HCT116 (cell line): ENCODE measurements around the gene MRAS. TPM values are rescaled to one million over a fixed set of nuclear protein-coding genes. Genes with fewer than 3 reads are reported as not detected.

Source experiments
- ATAC-seq: fragments of 200-7000 bp; cut with Tn5 transposase; 2 replicates; pipeline ENCODE4 v1.9.1; 2020; ENCODE audit warnings: mild to moderate bottlenecking, moderate library complexity
- BruUV-seq: library from RNA; stranded (reverse); fragments of 400-500 nt; replicated peaks from 2 replicates; lab custom pipeline; 2021; lab: Mats Ljungman, UMichigan
- CTCF ChIA-PET: fragments of 300-600 bp; sonication (Branson Sonifier 250); formaldehyde crosslinking; loops from one replicate; lab custom pipeline; 2021; ENCODE audit warnings: antibody characterized with exemption; lab: Charles Lee
- POLR2A ChIA-PET: fragments of 300-600, 350-600 bp; sonication (Branson Sonifier 250); formaldehyde crosslinking; loops from one replicate; lab custom pipeline; 2021; ENCODE audit warnings: antibody characterized with exemption; lab: Charles Lee
- RAD21 ChIA-PET, 2 experiments: fragments of 300-600 bp; sonication (Branson Sonifier 250); formaldehyde crosslinking; loops; one replicate each; lab custom pipeline; 2023; ENCODE audit warnings: low total read pairs in 2 of 2; ENCODE audit not compliant: uncharacterized antibody in 2 of 2, unreplicated experiment in 2 of 2, low non-redundant PET in 1 of 2; lab: Charles Lee
- DNase-seq: peaks from one replicate; pipeline ENCODE4 v3.0.0-alpha.2; 2010; ENCODE audit warnings: low read depth, low spot score
- H2AFZ ChIP-seq: fragments of 200-600 bp; shearing (Covaris generic), sonication (generic); 2 replicates; pipeline ENCODE4 v1.6.1; 2017; ENCODE audit warnings: low read depth, mixed run types, mixed read lengths, antibody characterized with exemption, low read length; ENCODE audit not compliant: poor library complexity, severe bottlenecking
- H3K27ac ChIP-seq: 2 replicates; pipeline ENCODE4 v1.5.1; 2012; ENCODE audit warnings: low read depth, low read length
- H3K27me3 ChIP-seq: fragments of 200-600 bp; sonication (generic); 2 replicates; pipeline ENCODE4 v1.6.1; 2016; ENCODE audit warnings: mixed run types, low read length, mixed read lengths; ENCODE audit not compliant: insufficient read depth
- H3K36me3 ChIP-seq, 2 experiments: fragments of 200-500 bp in 1 of 2; fragments of 200-600 bp in 1 of 2; sonication (Bioruptor generic) in 1 of 2; sonication (generic) in 1 of 2; 2 replicates each; pipeline versions ENCODE4 v1.5.1 to v1.6.1; 2014 to 2016; ENCODE audit warnings: low read length in 2 of 2, inconsistent platforms in 1 of 2, mixed read lengths in 1 of 2, mixed run types in 1 of 2; ENCODE audit not compliant: insufficient read depth in 2 of 2, control insufficient read depth in 1 of 2
- H3K4me1 ChIP-seq, 2 experiments: fragments of 200-600 bp in 1 of 2; sonication (generic) in 1 of 2; 2 replicates each; pipeline versions ENCODE4 v1.5.1 to v1.6.1; 2012 to 2017; ENCODE audit warnings: low read length in 2 of 2, inconsistent platforms in 1 of 2, mild to moderate bottlenecking in 1 of 2, mixed read lengths in 1 of 2, mixed run types in 1 of 2, moderate library complexity in 1 of 2; ENCODE audit not compliant: insufficient read depth in 2 of 2, control insufficient read depth in 1 of 2
- H3K4me2 ChIP-seq: fragments of 200-600 bp; sonication (generic); 2 replicates; pipeline ENCODE4 v1.6.1; 2017; ENCODE audit warnings: mixed run types, low read length, mixed read lengths
- H3K4me3 ChIP-seq, 2 experiments: fragments of 200-600 bp in 1 of 2; sonication (generic) in 1 of 2; replicated peaks in 1 of 2; 2 replicates each; pipeline ENCODE4 v1.5.1; 2011 to 2016; ENCODE audit warnings: low read length in 2 of 2, control low read depth in 1 of 2, low read depth in 1 of 2, mild to moderate bottlenecking in 1 of 2, mixed read lengths in 1 of 2, mixed run types in 1 of 2
- H3K79me2 ChIP-seq: fragments of 200-600 bp; sonication (generic); 2 replicates; pipeline ENCODE4 v1.6.1; 2017; ENCODE audit warnings: mild to moderate bottlenecking, mixed run types, low read length, moderate library complexity, mixed read lengths; ENCODE audit not compliant: insufficient read depth
- H3K9ac ChIP-seq: fragments of 200-600 bp; sonication (generic); 2 replicates; pipeline ENCODE4 v1.6.1; 2016; ENCODE audit warnings: low read length, mixed read lengths
- H3K9me2 ChIP-seq: fragments of 200-600 bp; sonication (generic), shearing (Covaris generic); 2 replicates; pipeline ENCODE4 v1.6.1; 2017; ENCODE audit warnings: mixed run types, mild to moderate bottlenecking, moderate library complexity; ENCODE audit not compliant: insufficient read depth
- H3K9me3 ChIP-seq, 2 experiments: fragments of 200-500 bp in 1 of 2; fragments of 200-600 bp in 1 of 2; sonication (Bioruptor generic) in 1 of 2; sonication (generic) in 1 of 2; 2 replicates each; pipeline ENCODE4 v1.6.1; 2014 to 2017; ENCODE audit warnings: low read length in 2 of 2, mixed read lengths in 2 of 2, inconsistent platforms in 1 of 2, low read depth in 1 of 2, mild to moderate bottlenecking in 1 of 2, mixed run types in 1 of 2, moderate library complexity in 1 of 2; ENCODE audit not compliant: control insufficient read depth in 1 of 2, insufficient read depth in 1 of 2
- H4K20me1 ChIP-seq: fragments of 200-600 bp; sonication (generic), shearing (Covaris generic); 2 replicates; pipeline ENCODE4 v1.6.1; 2017; ENCODE audit warnings: mixed run types, mild to moderate bottlenecking, moderate library complexity; ENCODE audit not compliant: insufficient read depth
- ATF3 ChIP-seq: IDR thresholded peaks from 2 replicates; pipeline ENCODE4 v1.6.1; 2012
- CBX3 ChIP-seq: IDR thresholded peaks from 2 replicates; pipeline ENCODE4 v1.6.1; 2012; ENCODE audit warnings: low read depth
- CEBPB ChIP-seq: IDR thresholded peaks from 2 replicates; pipeline ENCODE4 v1.6.1; 2012; ENCODE audit warnings: low read depth
- CTCF ChIP-seq, 3 experiments: fragments of 200-600 bp in 1 of 3; sonication (generic) in 1 of 3; IDR thresholded peaks in 2 of 3; conservative IDR thresholded peaks in 1 of 3; 2 replicates each; pipeline ENCODE4 v1.5.1; 2012 to 2017; ENCODE audit warnings: low read depth in 2 of 3, low read length in 2 of 3, antibody characterized with exemption in 1 of 3, borderline replicate concordance in 1 of 3, control low read depth in 1 of 3, mild to moderate bottlenecking in 1 of 3, mixed read lengths in 1 of 3, mixed run types in 1 of 3, moderate library complexity in 1 of 3; ENCODE audit not compliant: insufficient read depth in 1 of 3
- ELF1 ChIP-seq: IDR thresholded peaks from 2 replicates; pipeline ENCODE4 v1.6.1; 2012; ENCODE audit warnings: low read depth, borderline replicate concordance
- JUND ChIP-seq: IDR thresholded peaks from 2 replicates; pipeline ENCODE4 v1.6.1; 2012
- YY1 ChIP-seq: IDR thresholded peaks from 2 replicates; pipeline ENCODE4 v1.6.1; 2011; ENCODE audit warnings: low read length, low read depth, moderate library complexity, mild to moderate bottlenecking; ENCODE audit not compliant: insufficient replicate concordance; ENCODE audit errors: extremely low read depth
- ZBTB33 ChIP-seq: IDR thresholded peaks from 2 replicates; pipeline ENCODE4 v1.6.1; 2011; ENCODE audit warnings: mild to moderate bottlenecking, low read length, moderate library complexity; ENCODE audit not compliant: insufficient replicate concordance; ENCODE audit errors: extremely low read depth
- ZFX ChIP-seq: fragments of 450-650 bp; IDR thresholded peaks from 2 replicates; pipeline ENCODE4 v1.6.1; 2017
- intact Hi-C: fragments of 100-400 bp; cut with micrococcal nuclease; formaldehyde crosslinking; loops from 2 replicates; pipeline ENCODE4 v1.10.0; 2022
- total RNA-seq: library from RNA; stranded (reverse); gene quantifications from one replicate; pipeline ENCODE4 v1.2.1, GENCODE V29; 2021; ENCODE audit not compliant: unreplicated experiment

Gene MRAS
- total RNA-seq, 1 experiment from 2014 or later: 13.5 TPM

DNA sequence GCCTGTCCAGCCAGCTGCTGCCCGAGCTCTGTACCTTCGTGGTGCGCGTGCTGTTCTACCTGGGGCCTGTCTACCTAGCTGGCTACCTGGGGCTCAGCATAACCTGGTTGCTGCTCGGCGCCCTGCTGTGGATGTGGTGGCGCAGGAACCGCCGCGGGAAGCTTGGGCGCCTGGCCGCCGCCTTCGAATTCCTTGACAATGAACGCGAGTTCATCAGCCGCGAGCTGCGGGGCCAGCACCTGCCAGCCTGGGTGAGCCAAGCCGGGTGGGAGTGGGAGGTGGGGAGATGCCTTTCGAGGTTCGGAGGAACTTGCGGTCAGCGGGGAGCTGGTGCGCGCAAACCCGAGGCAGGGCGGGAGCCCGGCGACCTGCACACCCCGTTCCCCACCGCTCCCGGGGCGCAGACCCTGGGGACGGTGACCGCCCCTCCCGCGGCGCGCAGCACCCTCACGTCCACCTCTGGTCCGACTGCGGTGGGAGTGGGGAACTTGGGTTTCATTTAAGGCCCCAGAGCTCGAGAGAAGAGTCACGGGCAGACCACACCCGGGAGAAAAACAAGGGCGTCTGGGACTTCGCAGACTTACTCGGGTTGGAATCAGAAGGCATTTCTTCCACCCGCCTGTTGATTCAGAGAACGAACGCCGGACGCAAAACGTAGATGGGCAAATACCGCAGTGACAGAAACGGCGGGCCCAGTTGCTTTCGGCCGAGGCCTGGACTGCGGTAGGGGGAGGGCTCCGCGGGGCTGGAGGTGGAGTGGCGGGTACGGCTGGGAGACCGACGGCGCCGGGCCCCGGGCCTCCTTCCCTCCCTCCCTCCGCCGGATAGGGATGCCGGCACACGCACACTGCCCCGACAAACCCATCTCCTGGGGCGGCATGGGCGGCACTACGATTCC is 86.7 kb downstream of the MRAS start:
- Histone ChIP-seq H3K27ac (no peak overlapping the region), H2AFZ (no peak overlapping the region)
- no TSS peak for BruUV-seq

More for the DNA sequence above, 86.7 kb downstream of the MRAS start:
- intact Hi-C loops: no loop called here
- H3K79me2 ChIP-seq: no peaks in the 10 kb centered on the region
- no peaks in the 10 kb centered on the region for H4K20me1 ChIP-seq
- no peak overlapping the region for H3K9ac ChIP-seq
- TF ChIP-seq ATF3: no peak
- no peak for TF ChIP-seq CBX3
- TF ChIP-seq CEBPB: no peak
- no peak for TF ChIP-seq ZFX
- TF ChIP-seq ELF1: no peak
- TF ChIP-seq CTCF (IDR thresholded peaks at IDR 0.05 in 2 of 3, conservative IDR thresholded peaks at IDR 0.05 in 1 of 3; ENCODE audit: borderline replicate concordance in 1 of 3, insufficient read depth in 1 of 3, low read depth in 2 of 3, low read length in 2 of 3): no peak
- no peak for TF ChIP-seq YY1
- TF ChIP-seq JUND: no peak
- no peak for TF ChIP-seq ZBTB33
- H3K9me2 ChIP-seq: no peaks in the 10 kb centered on the region
- DNase-seq (no peak), ATAC-seq (no peak)
- H3K4me1 ChIP-seq: no peaks in the 10 kb centered on the region
- POLR2A ChIA-PET: no interaction called here
- CTCF ChIA-PET: no interaction called here
- H3K9me3 ChIP-seq: no peaks in the 10 kb centered on the region
- H3K4me2 ChIP-seq: no peak overlapping the region
- no peak overlapping the region for H3K4me3 ChIP-seq
- no peaks in the 10 kb centered on the region for H3K27me3 ChIP-seq
- RAD21 ChIA-PET: no interaction called here
- H3K36me3 ChIP-seq: no peaks in the 10 kb centered on the region
